ENCODE results near the gene SUPT5H.
"Not testable (repeated sequence)": the region's sequence is repeated elsewhere in the genome, so short reads cannot be mapped to it uniquely, and the experiment has no call there.

Gene SUPT5H

DNA sequence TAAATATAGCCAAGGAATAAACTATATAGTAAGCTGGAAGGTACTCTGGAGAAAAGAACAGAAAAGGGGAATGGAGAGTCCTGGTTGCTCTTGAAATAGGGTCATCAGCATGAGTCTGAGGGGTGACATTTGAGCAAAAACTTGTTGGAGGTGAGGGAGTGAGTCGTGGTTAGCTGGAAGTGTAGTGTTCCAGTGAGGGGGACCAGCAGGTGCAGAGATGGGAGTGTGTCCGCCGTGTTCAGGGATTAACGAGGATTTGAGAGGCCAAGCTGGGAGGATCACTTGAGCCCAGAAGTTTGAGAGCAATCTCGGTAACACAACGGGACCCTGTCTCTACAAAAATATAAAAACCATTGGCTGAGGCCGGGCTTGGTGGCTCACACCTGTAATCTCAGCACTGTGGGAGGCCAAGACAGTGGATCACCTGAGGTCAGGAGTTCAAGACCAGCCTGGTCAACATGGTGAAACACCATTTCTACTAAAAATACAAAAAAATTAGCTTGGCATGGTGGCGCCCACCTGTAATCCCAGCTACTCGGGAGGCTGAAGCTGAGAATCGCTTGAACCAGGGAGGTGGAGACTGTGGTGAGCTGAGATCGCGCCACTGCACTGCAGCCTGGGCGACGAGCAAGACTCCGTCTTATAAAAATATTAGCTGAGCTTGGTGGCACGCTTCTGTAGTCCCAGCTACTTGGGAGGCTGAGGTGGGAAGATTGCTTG is 1.1 kb downstream of the SUPT5H start:
- TF ChIP-seq ZC3H10 (CRISPR knock-in tag; IDR thresholded peaks at IDR 0.05) (no peak), ZFP30 (CRISPR knock-in tag; IDR thresholded peaks at IDR 0.05) (no peak), PPARA (CRISPR knock-in tag; IDR thresholded peaks at IDR 0.05; ENCODE audit: borderline replicate concordance) (no peak), SNAI2 (CRISPR knock-in tag; IDR thresholded peaks at IDR 0.05) (no peak), TOX (CRISPR knock-in tag; IDR thresholded peaks at IDR 0.05; ENCODE audit: borderline replicate concordance) (no peak), ZFP3 (CRISPR knock-in tag; IDR thresholded peaks at IDR 0.05) (no peak), RARB (CRISPR knock-in tag; IDR thresholded peaks at IDR 0.05) (no peak), ARNTL (CRISPR knock-in tag; IDR thresholded peaks at IDR 0.05; ENCODE audit: borderline replicate concordance, low read depth) (no peak), ESRRG (CRISPR knock-in tag; IDR thresholded peaks at IDR 0.05) (no peak), ZNF565 (CRISPR knock-in tag; conservative IDR thresholded peaks at IDR 0.05; ENCODE audit: low read depth) (no peak), OSR1 (CRISPR knock-in tag; IDR thresholded peaks at IDR 0.05) (no peak), TCF4 (CRISPR knock-in tag; IDR thresholded peaks at IDR 0.05; ENCODE audit: borderline replicate concordance) (no peak)
- TF ChIP-seq, protein P1, sequence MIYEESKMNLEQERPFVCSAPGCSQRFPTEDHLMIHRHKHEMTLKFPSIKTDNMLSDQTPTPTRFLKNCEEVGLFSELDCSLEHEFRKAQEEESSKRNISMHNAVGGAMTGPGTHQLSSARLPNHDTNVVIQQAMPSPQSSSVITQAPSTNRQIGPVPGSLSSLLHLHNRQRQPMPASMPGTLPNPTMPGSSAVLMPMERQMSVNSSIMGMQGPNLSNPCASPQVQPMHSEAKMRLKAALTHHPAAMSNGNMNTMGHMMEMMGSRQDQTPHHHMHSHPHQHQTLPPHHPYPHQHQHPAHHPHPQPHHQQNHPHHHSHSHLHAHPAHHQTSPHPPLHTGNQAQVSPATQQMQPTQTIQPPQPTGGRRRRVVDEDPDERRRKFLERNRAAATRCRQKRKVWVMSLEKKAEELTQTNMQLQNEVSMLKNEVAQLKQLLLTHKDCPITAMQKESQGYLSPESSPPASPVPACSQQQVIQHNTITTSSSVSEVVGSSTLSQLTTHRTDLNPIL (CRISPR knock-in tag; IDR thresholded peaks at IDR 0.05; ENCODE audit: low read depth) = no peak
- TF ChIP-seq, protein P2, sequence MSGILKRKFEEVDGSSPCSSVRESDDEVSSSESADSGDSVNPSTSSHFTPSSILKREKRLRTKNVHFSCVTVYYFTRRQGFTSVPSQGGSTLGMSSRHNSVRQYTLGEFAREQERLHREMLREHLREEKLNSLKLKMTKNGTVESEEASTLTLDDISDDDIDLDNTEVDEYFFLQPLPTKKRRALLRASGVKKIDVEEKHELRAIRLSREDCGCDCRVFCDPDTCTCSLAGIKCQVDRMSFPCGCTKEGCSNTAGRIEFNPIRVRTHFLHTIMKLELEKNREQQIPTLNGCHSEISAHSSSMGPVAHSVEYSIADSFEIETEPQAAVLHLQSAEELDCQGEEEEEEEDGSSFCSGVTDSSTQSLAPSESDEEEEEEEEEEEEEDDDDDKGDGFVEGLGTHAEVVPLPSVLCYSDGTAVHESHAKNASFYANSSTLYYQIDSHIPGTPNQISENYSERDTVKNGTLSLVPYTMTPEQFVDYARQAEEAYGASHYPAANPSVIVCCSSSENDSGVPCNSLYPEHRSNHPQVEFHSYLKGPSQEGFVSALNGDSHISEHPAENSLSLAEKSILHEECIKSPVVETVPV (CRISPR knock-in tag; IDR thresholded peaks at IDR 0.05) = no peak
- ATAC-seq = no peak

DNA sequence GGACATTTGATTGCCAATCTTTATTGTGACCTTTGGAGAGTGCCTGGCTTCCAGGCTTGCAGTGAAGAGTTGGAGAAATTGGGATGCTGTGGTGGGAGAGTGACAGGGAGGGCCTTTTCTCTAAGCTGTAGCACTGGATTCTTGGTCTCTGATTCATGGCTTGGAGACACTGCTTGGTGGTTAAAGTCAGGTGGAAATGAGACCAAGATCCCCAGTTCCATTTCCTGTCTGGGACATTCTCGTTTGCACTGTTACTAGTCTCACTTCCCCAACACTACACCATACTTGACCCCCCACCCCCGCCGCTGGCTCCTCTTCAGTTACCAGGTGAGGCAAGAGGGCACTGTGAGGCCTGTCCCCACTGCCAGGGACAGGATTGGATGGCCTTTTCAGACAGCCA is 2.9 kb downstream of the SUPT5H start:
- ATAC-seq = no peak
- TF ChIP-seq RARB (CRISPR knock-in tag; IDR thresholded peaks at IDR 0.05) = no peak
- TF ChIP-seq, protein P3, sequence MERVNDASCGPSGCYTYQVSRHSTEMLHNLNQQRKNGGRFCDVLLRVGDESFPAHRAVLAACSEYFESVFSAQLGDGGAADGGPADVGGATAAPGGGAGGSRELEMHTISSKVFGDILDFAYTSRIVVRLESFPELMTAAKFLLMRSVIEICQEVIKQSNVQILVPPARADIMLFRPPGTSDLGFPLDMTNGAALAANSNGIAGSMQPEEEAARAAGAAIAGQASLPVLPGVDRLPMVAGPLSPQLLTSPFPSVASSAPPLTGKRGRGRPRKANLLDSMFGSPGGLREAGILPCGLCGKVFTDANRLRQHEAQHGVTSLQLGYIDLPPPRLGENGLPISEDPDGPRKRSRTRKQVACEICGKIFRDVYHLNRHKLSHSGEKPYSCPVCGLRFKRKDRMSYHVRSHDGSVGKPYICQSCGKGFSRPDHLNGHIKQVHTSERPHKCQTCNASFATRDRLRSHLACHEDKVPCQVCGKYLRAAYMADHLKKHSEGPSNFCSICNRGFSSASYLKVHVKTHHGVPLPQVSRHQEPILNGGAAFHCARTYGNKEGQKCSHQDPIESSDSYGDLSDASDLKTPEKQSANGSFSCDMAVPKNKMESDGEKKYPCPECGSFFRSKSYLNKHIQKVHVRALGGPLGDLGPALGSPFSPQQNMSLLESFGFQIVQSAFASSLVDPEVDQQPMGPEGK (CRISPR knock-in tag; IDR thresholded peaks at IDR 0.05; ENCODE audit: borderline replicate concordance) = no peak

DNA sequence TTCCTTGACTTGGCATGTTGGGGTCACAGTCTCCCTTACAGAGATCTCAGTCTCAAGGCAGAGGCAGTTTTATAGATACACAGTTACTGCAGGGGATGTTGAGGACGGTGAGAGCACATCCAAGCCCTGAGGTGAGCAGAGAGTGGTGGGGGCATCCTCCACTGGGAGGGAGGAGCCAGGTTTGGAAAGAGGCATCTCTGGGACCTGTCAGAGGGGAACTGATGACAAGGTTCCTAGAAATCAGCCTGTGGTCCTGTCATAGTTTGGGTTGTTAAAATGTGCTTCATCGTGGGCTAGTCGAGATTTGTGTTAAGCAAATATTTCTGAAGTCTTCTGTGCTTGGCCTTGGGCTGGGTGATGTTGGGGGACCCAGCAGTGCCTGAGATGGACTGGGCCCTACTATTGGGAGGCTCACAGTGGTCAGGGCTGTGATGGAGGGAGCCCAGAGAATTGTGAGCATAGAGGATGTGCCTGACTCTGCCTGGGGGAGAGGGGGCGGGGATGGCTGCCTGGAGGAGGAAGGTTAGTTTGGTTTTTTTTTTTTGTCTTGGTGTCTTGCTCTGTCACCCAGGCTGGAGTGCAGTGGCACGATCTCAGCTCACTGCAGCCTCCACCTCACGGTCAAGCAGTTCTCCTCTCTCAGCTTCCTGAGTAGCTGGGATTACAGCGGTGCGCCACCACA is 3.9 kb downstream of the SUPT5H start:
- no peak for ATAC-seq

DNA sequence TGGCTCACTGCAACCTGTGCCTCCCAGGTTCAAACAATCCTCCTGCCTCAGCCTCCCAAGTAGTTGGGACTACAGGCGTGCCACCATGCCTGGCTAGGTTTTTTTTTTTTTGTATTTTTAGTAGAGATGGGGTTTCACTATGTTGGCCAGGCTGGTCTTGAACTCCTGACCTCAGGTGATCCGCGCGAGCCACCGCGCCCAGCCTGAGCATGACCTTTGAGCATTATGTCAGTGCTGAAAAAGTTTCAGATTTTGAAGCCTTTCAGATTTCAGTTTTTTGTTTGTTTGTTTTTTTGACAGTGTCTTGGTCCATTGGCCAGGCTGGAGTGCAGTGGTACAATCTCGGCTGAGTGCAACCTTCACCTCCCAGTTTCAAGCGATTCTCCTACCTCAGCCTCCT is 5.9 kb downstream of the SUPT5H start:
- ATAC-seq = not testable (repeated sequence)

More for the DNA sequence above, 3.9 kb downstream of the SUPT5H start:
- TF ChIP-seq SNAI2 (CRISPR knock-in tag; IDR thresholded peaks at IDR 0.05) = no peak
- no peak for TF ChIP-seq CSDC2 (CRISPR knock-in tag; IDR thresholded peaks at IDR 0.05)
- TF ChIP-seq, protein P3 (CRISPR knock-in tag; IDR thresholded peaks at IDR 0.05; ENCODE audit: borderline replicate concordance) = no peak

DNA sequence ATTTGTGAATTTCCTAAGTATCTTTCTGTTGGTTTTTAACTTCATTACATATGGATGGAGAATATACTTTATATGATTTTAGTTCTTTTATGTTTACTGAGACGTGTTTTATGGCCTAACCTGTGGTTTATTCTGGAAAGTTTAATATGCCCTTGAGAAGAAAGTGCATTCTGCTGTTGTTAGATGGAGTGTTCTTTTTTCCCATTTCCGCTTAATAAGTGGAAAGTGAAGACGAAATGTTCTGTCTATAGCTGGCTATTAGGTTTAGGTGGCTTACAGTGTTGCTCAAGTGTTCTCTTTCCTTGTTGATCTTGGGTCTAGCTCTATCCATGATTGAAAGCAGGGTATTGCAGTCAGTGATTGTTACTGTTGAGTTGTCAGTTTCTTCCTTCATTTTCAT is 18.0 kb downstream of the SUPT5H start:
- TF ChIP-seq TCF4 (CRISPR knock-in tag; IDR thresholded peaks at IDR 0.05; ENCODE audit: borderline replicate concordance) (no peak), ZNF70 (CRISPR knock-in tag; IDR thresholded peaks at IDR 0.05) (no peak), OSR1 (CRISPR knock-in tag; IDR thresholded peaks at IDR 0.05) (no peak), ZNF8 (CRISPR knock-in tag; IDR thresholded peaks at IDR 0.05) (no peak), RARB (CRISPR knock-in tag; IDR thresholded peaks at IDR 0.05) (no peak), ISL1 (CRISPR knock-in tag; IDR thresholded peaks at IDR 0.05) (no peak)
- TF ChIP-seq, protein P2 (CRISPR knock-in tag; IDR thresholded peaks at IDR 0.05) = no peak
- TF ChIP-seq, protein P4, sequence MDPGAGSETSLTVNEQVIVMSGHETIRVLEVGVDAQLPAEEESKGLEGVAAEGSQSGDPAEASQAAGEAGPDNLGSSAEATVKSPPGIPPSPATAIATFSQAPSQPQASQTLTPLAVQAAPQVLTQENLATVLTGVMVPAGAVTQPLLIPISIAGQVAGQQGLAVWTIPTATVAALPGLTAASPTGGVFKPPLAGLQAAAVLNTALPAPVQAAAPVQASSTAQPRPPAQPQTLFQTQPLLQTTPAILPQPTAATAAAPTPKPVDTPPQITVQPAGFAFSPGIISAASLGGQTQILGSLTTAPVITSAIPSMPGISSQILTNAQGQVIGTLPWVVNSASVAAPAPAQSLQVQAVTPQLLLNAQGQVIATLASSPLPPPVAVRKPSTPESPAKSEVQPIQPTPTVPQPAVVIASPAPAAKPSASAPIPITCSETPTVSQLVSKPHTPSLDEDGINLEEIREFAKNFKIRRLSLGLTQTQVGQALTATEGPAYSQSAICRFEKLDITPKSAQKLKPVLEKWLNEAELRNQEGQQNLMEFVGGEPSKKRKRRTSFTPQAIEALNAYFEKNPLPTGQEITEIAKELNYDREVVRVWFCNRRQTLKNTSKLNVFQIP (CRISPR knock-in tag; IDR thresholded peaks at IDR 0.05; ENCODE audit: borderline replicate concordance, low read depth) = no peak
- no peak for ATAC-seq
